EL (cell line): ENCODE results near the gene CIITA.
"Not testable (repeated sequence)": the region's sequence is repeated elsewhere in the genome, so short reads cannot be mapped to it uniquely, and the experiment has no call there.

Source experiments
- DNase-seq: peaks from one replicate; pipeline ENCODE4 v3.0.0-alpha.2; 2016

CIITA gene

DNA sequence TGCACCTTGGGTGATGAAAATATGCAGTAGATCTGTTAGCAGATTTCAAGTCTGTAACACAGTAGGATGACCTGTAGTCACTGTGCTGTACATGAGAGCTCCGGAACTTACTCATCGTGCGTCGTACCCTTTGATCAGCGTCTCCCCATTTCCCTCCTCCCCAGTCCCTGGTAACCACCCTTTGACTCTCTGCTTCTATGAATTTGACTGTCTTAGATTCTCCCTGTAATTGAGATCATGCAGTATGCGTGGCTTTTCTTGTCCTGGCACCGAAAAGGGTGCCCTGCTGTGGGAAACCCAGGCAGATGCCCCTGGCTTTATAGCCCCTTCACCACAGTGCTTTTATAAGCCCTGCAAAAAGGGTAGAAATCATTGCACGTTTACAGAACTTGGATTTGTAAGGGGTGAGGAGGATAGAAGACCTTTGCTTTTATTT is 87.9 kb downstream of the CIITA start:
- no peak for DNase-seq

DNA sequence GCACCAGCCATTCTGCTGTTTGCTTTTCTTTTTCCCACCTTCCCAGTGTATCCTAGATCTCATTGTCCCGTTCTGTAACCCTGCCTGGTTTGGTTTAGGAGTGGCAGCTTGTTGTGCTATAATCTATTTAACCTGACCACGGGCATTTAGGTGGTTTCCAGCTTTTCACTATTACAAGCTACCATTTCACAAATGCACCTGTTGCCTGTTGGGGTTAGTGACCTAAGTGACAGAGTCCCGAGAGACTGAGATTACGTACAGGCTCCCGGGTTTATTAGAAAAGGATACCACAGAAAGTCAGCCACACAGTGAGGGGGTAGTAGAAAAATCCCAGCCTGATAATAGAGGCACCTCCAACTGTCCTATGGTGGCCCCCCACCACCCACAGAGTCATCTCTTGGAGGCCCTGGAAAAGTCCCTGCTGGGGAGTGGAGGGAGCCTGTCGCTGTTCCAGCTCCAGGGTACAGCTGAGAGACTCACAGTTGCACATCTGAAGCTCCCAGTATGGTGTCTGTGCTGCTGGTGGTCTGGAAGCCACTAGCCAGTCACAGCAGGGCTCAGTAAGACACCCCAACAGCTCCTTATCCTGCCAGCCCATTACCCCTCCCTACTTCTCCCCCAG is 88.5 kb downstream of the CIITA start:
- DNase-seq: no peak

GRCh38 chr16:10966129-10966528 is 89.1 kb downstream of the CIITA start:
- DNase-seq: no peak

- not testable (repeated sequence) for DNase-seq
These were observed 89.6 kb downstream of the CIITA start for GRCh38 chr16:10966559-10966958.

- DNase-seq: no peak
These were observed 91.0 kb downstream of the CIITA start for GRCh38 chr16:10967986-10968385.

GRCh38 chr16:10968498-10968897 is 91.5 kb downstream of the CIITA start:
- no peak for DNase-seq

DNA sequence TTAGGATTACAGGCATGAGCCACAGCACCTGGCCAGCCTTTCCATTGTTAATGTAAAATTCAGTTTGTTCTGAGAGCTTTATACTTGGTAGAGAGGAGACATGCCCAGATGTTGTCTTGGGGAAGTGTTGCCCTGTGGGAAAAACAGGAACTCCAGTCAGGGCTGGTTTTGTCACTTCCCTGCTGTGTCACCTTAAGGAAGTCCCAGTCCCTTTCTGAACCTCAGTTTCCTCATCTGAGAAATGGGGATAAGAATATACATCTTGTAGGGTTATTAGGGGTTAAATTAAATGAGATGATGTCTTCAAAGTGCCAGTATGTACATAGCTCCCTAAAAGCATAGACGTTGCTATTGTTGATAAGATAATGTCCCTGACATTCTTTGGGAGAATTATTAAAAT is 92.6 kb downstream of the CIITA start:
- no peak for DNase-seq

- no peak for DNase-seq
These were observed 93.1 kb downstream of the CIITA start for GRCh38 chr16:10970065-10970464.

GRCh38 chr16:10971560-10971961 is 94.6 kb downstream of the CIITA start:
- peak; percentile 95 for DNase-seq

DNA sequence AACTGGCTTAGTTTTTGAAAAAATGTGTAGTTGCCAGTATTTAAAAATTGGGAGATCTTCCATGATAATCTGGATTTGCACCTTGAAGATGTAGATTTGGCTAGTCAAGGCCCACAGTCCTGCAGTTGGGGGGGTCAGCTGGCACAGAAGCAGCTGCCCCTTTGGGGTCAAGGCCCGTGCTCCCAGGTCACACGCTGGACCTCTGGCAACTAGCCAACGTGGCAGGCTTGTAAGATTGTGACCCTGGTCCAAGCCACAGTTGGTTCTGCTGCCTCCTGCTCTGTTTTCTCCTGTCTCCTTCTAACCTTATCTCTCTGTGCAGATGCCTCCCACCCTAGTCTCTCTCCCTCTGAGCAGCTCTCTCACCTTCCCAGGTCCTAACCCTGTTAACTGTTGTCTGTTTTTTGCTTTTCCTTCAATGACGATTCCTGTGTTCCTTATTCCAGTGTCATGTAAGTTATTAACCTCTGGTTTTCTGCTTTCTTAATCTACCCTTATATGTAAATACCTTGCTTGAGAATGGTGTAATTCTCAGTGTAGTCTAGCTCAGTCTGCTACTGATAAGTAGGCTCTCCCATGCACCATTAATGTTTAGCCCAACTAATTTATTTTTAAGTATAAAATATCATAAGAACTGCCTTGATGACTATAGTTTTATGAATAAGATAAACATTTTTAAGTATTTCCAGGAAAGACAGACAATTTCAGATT is 95.3 kb downstream of the CIITA start:
- DNase-seq: no peak

DNA sequence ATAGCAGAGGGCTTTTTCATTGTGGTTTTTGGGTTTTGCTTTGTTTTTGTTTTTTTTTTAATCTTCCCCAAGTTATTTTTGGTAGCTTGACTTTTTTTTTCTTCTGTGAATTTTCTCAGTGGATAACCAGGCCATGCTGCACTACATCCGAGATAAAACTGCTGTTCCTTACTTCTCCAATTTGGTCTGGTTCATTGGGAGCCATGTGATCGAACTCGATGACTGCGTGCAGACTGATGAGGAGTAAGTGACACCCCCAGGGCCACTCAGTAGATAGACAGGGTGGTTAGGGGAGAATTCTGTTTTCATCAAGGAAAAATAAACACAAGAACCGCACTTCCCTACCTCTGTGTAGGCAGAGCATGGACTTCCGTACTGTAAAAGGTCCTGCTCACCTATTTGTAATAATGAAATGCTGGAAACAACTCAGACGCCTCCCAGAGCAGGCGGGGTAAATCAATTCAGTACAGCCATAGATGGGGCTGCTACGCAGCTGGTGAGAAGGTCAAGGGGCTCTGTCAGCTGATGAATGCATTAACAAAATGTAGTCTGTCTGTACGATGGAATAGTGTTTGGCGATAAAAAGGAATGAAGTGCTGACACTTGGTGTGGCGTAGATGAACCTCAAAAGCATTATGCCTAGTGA is 95.9 kb downstream of the CIITA start:
- DNase-seq: no peak

- no peak for DNase-seq
These were observed 99.6 kb downstream of the CIITA start for GRCh38 chr16:10976634-10977033.

GRCh38 chr16:10978124-10978523 is 101.1 kb downstream of the CIITA start:
- DNase-seq: no peak

- no peak for DNase-seq
These were observed 102.0 kb downstream of the CIITA start for GRCh38 chr16:10978871-10979446.

- DNase-seq: no peak
These were observed 103.0 kb downstream of the CIITA start for GRCh38 chr16:10979717-10980601.

- no peak for DNase-seq
These were observed 103.8 kb downstream of the CIITA start for GRCh38 chr16:10980813-10981212.

GRCh38 chr16:10981697-10982216 is 104.8 kb downstream of the CIITA start:
- no peak for DNase-seq

DNA sequence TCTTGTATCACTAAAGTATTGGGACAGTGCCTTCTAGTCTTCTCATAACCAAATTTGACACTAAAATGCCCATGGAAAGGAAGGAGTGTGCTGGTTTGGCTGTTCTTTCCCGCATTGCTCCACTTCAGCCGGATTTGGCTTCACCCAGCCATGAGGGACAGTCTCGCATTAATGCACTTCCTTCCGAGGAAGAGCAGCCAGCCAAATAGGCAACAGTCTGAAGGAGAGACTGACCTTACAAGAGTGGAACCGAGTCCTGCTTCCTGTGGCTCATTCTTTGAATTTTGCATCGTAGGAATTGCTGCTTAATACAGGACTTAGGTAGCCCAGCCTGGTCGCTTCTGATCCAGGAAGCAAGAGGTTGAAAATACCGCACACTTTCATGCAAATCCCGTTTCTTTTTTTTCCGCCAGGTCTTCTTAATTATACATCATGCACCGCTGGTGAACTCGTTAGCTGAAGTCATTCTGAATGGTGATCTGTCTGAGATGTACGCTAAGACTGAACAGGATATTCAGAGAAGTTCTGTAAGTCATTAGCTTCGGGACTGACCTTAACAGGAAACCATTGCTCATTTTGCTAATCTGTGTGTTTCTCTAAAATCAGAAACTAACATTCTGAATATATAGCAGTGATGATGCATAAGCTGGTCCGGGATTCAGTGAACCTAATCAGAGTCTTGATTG is 105.6 kb downstream of the CIITA start:
- DNase-seq: no peak

DNA sequence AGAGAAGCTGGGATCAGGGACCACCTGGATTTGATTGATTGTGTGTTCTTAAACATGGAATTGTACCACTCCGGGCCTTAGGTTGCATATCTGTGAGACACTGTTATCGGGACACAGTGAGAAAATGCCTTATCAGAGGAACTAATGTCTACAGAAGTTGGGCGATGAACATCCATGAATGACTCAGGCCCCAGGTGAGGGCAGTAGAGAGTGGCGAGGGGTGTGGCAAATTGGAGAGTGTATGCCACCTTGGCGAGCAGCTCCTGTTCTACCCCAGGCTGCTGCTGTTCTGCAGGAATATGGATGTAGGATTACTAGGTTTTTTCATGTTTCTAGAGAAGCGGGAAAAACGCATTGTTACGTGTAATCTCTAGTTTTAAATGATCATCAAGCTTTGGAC is 106.2 kb downstream of the CIITA start:
- DNase-seq: no peak

- peak; percentile 65 for DNase-seq
These were observed 107.5 kb downstream of the CIITA start for GRCh38 chr16:10984509-10984908.
